Cardiac septum (tissue), 1 donor: ENCODE data around the gene TUBGCP5. TPM values are rescaled to one million over a fixed set of nuclear protein-coding genes. Genes with fewer than 3 reads are reported as not detected.
"Not testable (repeated sequence)": the region's sequence is repeated elsewhere in the genome, so short reads cannot be mapped to it uniquely, and the experiment has no call there.

Experiments used
- DNase-seq: peaks from one replicate; pipeline ENCODE4 v3.0.0-alpha.2; 2020; ENCODE audit warnings: low spot score
- intact Hi-C: fragments of 100-400 bp; cut with DNase I; formaldehyde crosslinking; loops from one replicate; pipeline ENCODE4 v1.14.0; 2022
- long read RNA-seq: library from polyadenylated mRNA; unstranded; transcript quantifications from one replicate; pipeline ENCODE4 v2.0.0, GENCODE V29; 2021
- total RNA-seq: library from RNA; stranded (reverse); fragmentation: NEBNext Ultra II Directional; extraction: Animal tissue kit (Norgen Biotek cat#: 25700); gene quantifications from one replicate; pipeline ENCODE4 v1.2.1, GENCODE V29; 2021
- donor health status: DM: no; HTN: no; CAD: no.

Gene TUBGCP5
- 11.9 TPM for total RNA-seq
- long read RNA-seq, partial matches to known transcripts, result 3 of 8 reads
- long read RNA-seq, other reads (novel, unspliced or antisense), result 2 of 8 reads

- intact Hi-C loops, result no loop called here
- peak; percentile 95 for DNase-seq
These were observed at the start of gene TUBGCP5 for GRCh38 chr15:23039143-23039916. Gene TUBGCP5, minus strand, starts transcription at chr15:23039569. Its CDS starts 26 bp downstream, at chr15:23039543.

- intact Hi-C loops, result no loop called here
- no peak for DNase-seq
These were observed 43.7 kb upstream of the TUBGCP5 start for GRCh38 chr15:23083115-23083514.

- intact Hi-C loops, DNase-seq: not testable (repeated sequence)
These were observed 42.8 kb upstream of the TUBGCP5 start for GRCh38 chr15:23081996-23082737.

- intact Hi-C loops, result no loop called here
These were observed 41.9 kb upstream of the TUBGCP5 start for GRCh38 chr15:23081271-23081670.

GRCh38 chr15:23079766-23080165 is 40.4 kb upstream of the TUBGCP5 start:
- intact Hi-C loops, result no loop called here
- no peak for DNase-seq

More at GRCh38 chr15:23081271-23081670, 41.9 kb upstream of the TUBGCP5 start:
- no peak for DNase-seq

- no peak for DNase-seq
- intact Hi-C loops, result no loop called here
These were observed 36.6 kb upstream of the TUBGCP5 start for GRCh38 chr15:23075927-23076326.

GRCh38 chr15:23074684-23075083 is 35.3 kb upstream of the TUBGCP5 start:
- no peak for DNase-seq
- intact Hi-C loops, result no loop called here

- intact Hi-C loops, result no loop called here
- DNase-seq, result no peak
These were observed 34.7 kb upstream of the TUBGCP5 start for GRCh38 chr15:23073890-23074646.

- intact Hi-C loops, result no loop called here
- no peak for DNase-seq
These were observed 33.3 kb upstream of the TUBGCP5 start for GRCh38 chr15:23072633-23073032.

- no peak for DNase-seq
- intact Hi-C loops, result no loop called here
These were observed 30.3 kb upstream of the TUBGCP5 start for GRCh38 chr15:23069496-23070166.

GRCh38 chr15:23067416-23067815 is 28.0 kb upstream of the TUBGCP5 start:
- intact Hi-C loops, result no loop called here
- no peak for DNase-seq

- DNase-seq, result no peak
- intact Hi-C loops, result no loop called here
These were observed 26.5 kb upstream of the TUBGCP5 start for GRCh38 chr15:23065836-23066235.

GRCh38 chr15:23064156-23064555 is 24.8 kb upstream of the TUBGCP5 start:
- DNase-seq, result no peak
- intact Hi-C loops, result no loop called here

- DNase-seq, result no peak
- intact Hi-C loops, result no loop called here
These were observed 18.3 kb upstream of the TUBGCP5 start for GRCh38 chr15:23057707-23058106.

- no peak for DNase-seq
- intact Hi-C loops, result no loop called here
These were observed 15.9 kb upstream of the TUBGCP5 start for GRCh38 chr15:23055316-23055715.

- intact Hi-C loops, result no loop called here
- DNase-seq, result no peak
These were observed 13.2 kb upstream of the TUBGCP5 start for GRCh38 chr15:23052522-23052921.

GRCh38 chr15:23050708-23051107 is 11.3 kb upstream of the TUBGCP5 start:
- intact Hi-C loops, result no loop called here
- DNase-seq, result no peak

GRCh38 chr15:23049984-23050628 is 10.7 kb upstream of the TUBGCP5 start:
- intact Hi-C loops, result no loop called here
- no peak for DNase-seq
